Trophoblast cell (in vitro differentiated cells and primary cell): ENCODE measurements around the gene MRPL30.

ENCODE experiments used
- DNase-seq, 2 donors: peaks; one replicate each; pipeline ENCODE4 v3.0.0-alpha.2; 2016
- H2AFZ ChIP-seq: 2 replicates; pipeline ENCODE4 v1.6.1; 2013; ENCODE audit warnings: low read length, moderate library complexity, mild to moderate bottlenecking; ENCODE audit not compliant: insufficient read depth, poor library complexity
- H2AK5ac ChIP-seq: 2 replicates; pipeline ENCODE4 v1.6.1; 2013; ENCODE audit warnings: mild to moderate bottlenecking, low read length
- H2BK120ac ChIP-seq: 2 replicates; pipeline ENCODE4 v1.6.1; 2013; ENCODE audit warnings: low read length, mild to moderate bottlenecking, moderate library complexity; ENCODE audit not compliant: insufficient read depth, poor library complexity
- H2BK12ac ChIP-seq: 2 replicates; pipeline ENCODE4 v1.6.1; 2013; ENCODE audit warnings: mild to moderate bottlenecking, low read length, moderate library complexity
- H2BK5ac ChIP-seq: 2 replicates; pipeline ENCODE4 v1.6.1; 2013; ENCODE audit warnings: low read length, low read depth, moderate library complexity, mild to moderate bottlenecking; ENCODE audit not compliant: poor library complexity
- H3K14ac ChIP-seq: 2 replicates; pipeline ENCODE4 v1.6.1; 2013; ENCODE audit warnings: mild to moderate bottlenecking, low read length
- H3K18ac ChIP-seq: 2 replicates; pipeline ENCODE4 v1.6.1; 2013; ENCODE audit warnings: mild to moderate bottlenecking, low read length
- H3K23ac ChIP-seq: 2 replicates; pipeline ENCODE4 v1.6.1; 2013; ENCODE audit warnings: low read length
- H3K27ac ChIP-seq: 2 replicates; pipeline ENCODE4 v1.5.1; 2013; ENCODE audit warnings: low read depth, mild to moderate bottlenecking, inconsistent platforms, low read length, moderate library complexity
- H3K27me3 ChIP-seq: 2 replicates; pipeline ENCODE4 v1.6.1; 2013; ENCODE audit warnings: inconsistent platforms, mild to moderate bottlenecking, low read length, moderate library complexity; ENCODE audit not compliant: insufficient read depth
- H3K36me3 ChIP-seq, 2 experiments: 1 replicate in 1 of 2; 2 replicates in 1 of 2; pipeline ENCODE4 v1.6.1; 2013; ENCODE audit warnings: low read length in 2 of 2, mild to moderate bottlenecking in 2 of 2, moderate library complexity in 1 of 2; ENCODE audit not compliant: insufficient read depth in 2 of 2, control insufficient read depth in 1 of 2
- H3K4ac ChIP-seq: 2 replicates; pipeline ENCODE4 v1.6.1; 2013; ENCODE audit warnings: low read depth, mild to moderate bottlenecking, low read length, moderate library complexity
- H3K4me1 ChIP-seq, 2 experiments: 1 replicate in 1 of 2; 2 replicates in 1 of 2; pipeline ENCODE4 v1.6.1; 2013; ENCODE audit warnings: low read length in 2 of 2, mild to moderate bottlenecking in 2 of 2, moderate library complexity in 1 of 2; ENCODE audit not compliant: insufficient read depth in 2 of 2, control insufficient read depth in 1 of 2
- H3K4me2 ChIP-seq: 2 replicates; pipeline ENCODE4 v1.6.1; 2013; ENCODE audit warnings: inconsistent platforms, mild to moderate bottlenecking, low read length, moderate library complexity
- H3K4me3 ChIP-seq: 2 replicates; pipeline ENCODE4 v1.5.1; 2013; ENCODE audit warnings: mild to moderate bottlenecking, low read depth, low read length, inconsistent platforms
- H3K79me1 ChIP-seq: one replicate; pipeline ENCODE4 v1.6.1; 2013; ENCODE audit warnings: low read length
- H3K79me2 ChIP-seq: 2 replicates; pipeline ENCODE4 v1.6.1; 2013; ENCODE audit warnings: low read length, mild to moderate bottlenecking; ENCODE audit not compliant: control insufficient read depth, insufficient read depth, poor library complexity
- H3K9ac ChIP-seq: 2 replicates; pipeline ENCODE4 v1.6.1; 2013; ENCODE audit warnings: mild to moderate bottlenecking, low read length
- H3K9me3 ChIP-seq: 2 replicates; pipeline ENCODE4 v1.6.1; 2013; ENCODE audit warnings: low read depth, mild to moderate bottlenecking, control low read depth, inconsistent platforms, low read length; ENCODE audit not compliant: insufficient read depth
- H4K12ac ChIP-seq: 2 replicates; pipeline ENCODE4 v1.6.1; 2013; ENCODE audit warnings: low read depth, mild to moderate bottlenecking, low read length, moderate library complexity
- H4K8ac ChIP-seq: 2 replicates; pipeline ENCODE4 v1.6.1; 2013; ENCODE audit warnings: low read depth, mild to moderate bottlenecking, low read length, moderate library complexity
- H4K91ac ChIP-seq: one replicate; pipeline ENCODE4 v1.6.1; 2013; ENCODE audit warnings: low read depth, mild to moderate bottlenecking, low read length, moderate library complexity
- whole genome bisulfite sequencing: extraction: QIAGEN DNeasy Blood & Tissue Kit; methylation state at CpG from one replicate; pipeline ENCODE4 v1.1.7; 2013; ENCODE audit warnings: missing lambda C conversion rate; ENCODE audit not compliant: insufficient read length, insufficient coverage; ENCODE audit errors: extremely low coverage; 5-methylcytosine and 5-hydroxymethylcytosine counted together

The MRPL30 gene

GRCh38 chr2:99159594-99159993, 21.4 kb upstream of the MRPL30 start:
- H2BK12ac ChIP-seq: no peak overlapping the region
- H4K91ac ChIP-seq: no peak overlapping the region
- no peaks in the 10 kb centered on the region for H3K9me3 ChIP-seq
- no peak overlapping the region for H2AK5ac ChIP-seq
- H3K14ac ChIP-seq: no peak overlapping the region
- H4K12ac ChIP-seq: no peak overlapping the region
- H2AFZ ChIP-seq: no peak overlapping the region
- H2BK5ac ChIP-seq: no peak overlapping the region
- no peaks in the 10 kb centered on the region for H3K36me3 ChIP-seq
- no CpG with 5 or more reads among the region's 4 CpGs for WGBS
- peaks cover 4% of the 10 kb centered on the region for H3K79me1 ChIP-seq
- no peak overlapping the region for H3K27ac ChIP-seq
- H4K8ac ChIP-seq: no peak overlapping the region
- H3K18ac ChIP-seq: no peak overlapping the region
- H3K4me3 ChIP-seq: no peak overlapping the region
- H3K27me3 ChIP-seq: no peaks in the 10 kb centered on the region
- no peak overlapping the region for H3K9ac ChIP-seq
- no peak for DNase-seq
- H2BK120ac ChIP-seq: no peak overlapping the region
- no peak overlapping the region for H3K4ac ChIP-seq
- H3K79me2 ChIP-seq: peaks cover 2% of the 10 kb centered on the region
- no peak overlapping the region for H3K4me2 ChIP-seq
- no peak overlapping the region for H3K23ac ChIP-seq
- peaks cover 2 to 3% of the 10 kb centered on the region in 2 experiments for H3K4me1 ChIP-seq

- DNase-seq: no peak
- Histone ChIP-seq H3K9ac (no peak overlapping the region), H2AK5ac (no peak overlapping the region), H4K91ac (no peak overlapping the region), H4K8ac (no peak overlapping the region), H3K36me3 (peaks cover 6 to 18% of the 10 kb centered on the region in 2 experiments), H4K12ac (no peak overlapping the region), H3K4me2 (no peak overlapping the region), H3K79me2 (no peaks in the 10 kb centered on the region), H2BK12ac (no peak overlapping the region), H2AFZ (no peak overlapping the region), H3K23ac (no peak overlapping the region), H3K14ac (no peak overlapping the region), H3K27me3 (no peaks in the 10 kb centered on the region), H3K4me1 (no peaks in the 10 kb centered on the region), H2BK5ac (no peak overlapping the region), H3K18ac (no peak overlapping the region), H3K27ac (no peak overlapping the region), H3K4me3 (no peak overlapping the region), H2BK120ac (no peak overlapping the region), H3K9me3 (no peaks in the 10 kb centered on the region), H3K4ac (no peak overlapping the region), H3K79me1 (no peaks in the 10 kb centered on the region)
- no CpG with 5 or more reads among the region's 5 CpGs for WGBS
Measured at GRCh38 chr2:99166218-99166617, 14.8 kb upstream of the MRPL30 start.

- H4K8ac ChIP-seq: no peak overlapping the region
- H3K9me3 ChIP-seq: no peaks in the 10 kb centered on the region
- H2AFZ ChIP-seq: no peak overlapping the region
- WGBS: no CpG with 5 or more reads among the region's 1 CpG
- H3K79me2 ChIP-seq: no peaks in the 10 kb centered on the region
- DNase-seq: no peak
- H3K4me3 ChIP-seq: no peak overlapping the region
- no peaks in the 10 kb centered on the region for H3K4me1 ChIP-seq
- H3K79me1 ChIP-seq: no peaks in the 10 kb centered on the region
- H4K12ac ChIP-seq: no peak overlapping the region
- H3K4me2 ChIP-seq: no peak overlapping the region
- no peak overlapping the region for H2BK120ac ChIP-seq
- H3K14ac ChIP-seq: no peak overlapping the region
- H2AK5ac ChIP-seq: no peak overlapping the region
- H3K18ac ChIP-seq: no peak overlapping the region
- H2BK5ac ChIP-seq: no peak overlapping the region
- H4K91ac ChIP-seq: no peak overlapping the region
- no peaks in the 10 kb centered on the region for H3K27me3 ChIP-seq
- peaks cover 10 to 23% of the 10 kb centered on the region in 2 experiments for H3K36me3 ChIP-seq
- H3K27ac ChIP-seq: no peak overlapping the region
- no peak overlapping the region for H3K9ac ChIP-seq
- H2BK12ac ChIP-seq: no peak overlapping the region
- no peak overlapping the region for H3K23ac ChIP-seq
- no peak overlapping the region for H3K4ac ChIP-seq
Measured at GRCh38 chr2:99169534-99169933, 11.4 kb upstream of the MRPL30 start.

- H2BK12ac ChIP-seq: no peak overlapping the region
- H3K36me3 ChIP-seq: peaks cover 10 to 16% of the 10 kb centered on the region in 2 experiments
- no peaks in the 10 kb centered on the region for H3K9me3 ChIP-seq
- H3K18ac ChIP-seq: no peak overlapping the region
- no peak overlapping the region for H3K14ac ChIP-seq
- no peak overlapping the region for H3K27ac ChIP-seq
- H3K79me2 ChIP-seq: no peaks in the 10 kb centered on the region
- no peak overlapping the region for H3K9ac ChIP-seq
- DNase-seq: no peak
- H4K8ac ChIP-seq: no peak overlapping the region
- WGBS: no CpG with 5 or more reads among the region's 8 CpGs
- no peaks in the 10 kb centered on the region for H3K4me1 ChIP-seq
- H2BK120ac ChIP-seq: no peak overlapping the region
- H2AK5ac ChIP-seq: no peak overlapping the region
- no peaks in the 10 kb centered on the region for H3K27me3 ChIP-seq
- no peak overlapping the region for H3K4ac ChIP-seq
- no peak overlapping the region for H3K4me3 ChIP-seq
- H3K23ac ChIP-seq: no peak overlapping the region
- H2AFZ ChIP-seq: no peak overlapping the region
- H2BK5ac ChIP-seq: no peak overlapping the region
- H3K4me2 ChIP-seq: no peak overlapping the region
- no peak overlapping the region for H4K91ac ChIP-seq
- H4K12ac ChIP-seq: no peak overlapping the region
- no peaks in the 10 kb centered on the region for H3K79me1 ChIP-seq
Measured at GRCh38 chr2:99171377-99172140, 9.4 kb upstream of the MRPL30 start.
